Ovary (tissue), 9 donors: ENCODE results near the gene ITGAD. TPM values are rescaled to one million over a fixed set of nuclear protein-coding genes. Genes with fewer than 3 reads are reported as not detected.

Experiments used
- DNase-seq, 5 donors: peaks; one replicate each; pipeline ENCODE4 v3.0.0-alpha.2; 2019 to 2020
- H3K27ac ChIP-seq, 2 donors: fragments of 200-600 bp; one replicate each; pipeline versions ENCODE4 v1.5.1 to v1.8.0; 2019 to 2022
- H3K27me3 ChIP-seq: fragments of 200-600 bp; one replicate; pipeline ENCODE4 v1.8.0; 2022
- H3K36me3 ChIP-seq: fragments of 200-600 bp; sonication (generic); one replicate; pipeline ENCODE4 v1.5.1; 2019
- H3K4me1 ChIP-seq: one replicate; pipeline ENCODE4 v1.8.1; 2013; ENCODE audit warnings: mild to moderate bottlenecking, moderate library complexity; ENCODE audit not compliant: insufficient read depth
- H3K4me3 ChIP-seq: fragments of 200-600 bp; sonication (generic); one replicate; pipeline ENCODE4 v1.5.1; 2017
- H3K9me3 ChIP-seq, 2 donors: fragments of 200-600 bp in 1 of 2; sonication (generic) in 1 of 2; one replicate each; pipeline versions ENCODE4 v1.5.1 to v1.8.1; 2013 to 2019; ENCODE audit warnings: mild to moderate bottlenecking in 1 of 2, moderate library complexity in 1 of 2
- EP300 ChIP-seq: sonication (generic); formaldehyde crosslinking; IDR thresholded peaks from one replicate; pipeline ENCODE4 v1.6.1; 2017; ENCODE audit warnings: antibody characterized with exemption
- POLR2A ChIP-seq: fragments of 450-650 bp; IDR thresholded peaks from one replicate; pipeline ENCODE4 v1.6.1; 2017; ENCODE audit warnings: antibody characterized with exemption, mild to moderate bottlenecking, moderate library complexity
- WGBS, 3 donors: extraction: QIAGEN DNeasy Blood & Tissue Kit in 1 of 3; methylation state at CpG; one replicate each; pipeline versions ENCODE4 v1.1.5 to v1.1.7; 2013 to 2017; 5-methylcytosine and 5-hydroxymethylcytosine counted together
- intact Hi-C, 4 donors: fragments of 100-400 bp; cut with DNase I; formaldehyde crosslinking; loops; one replicate each; pipeline versions ENCODE4 v1.11.0 to v1.15.1; 2022 to 2023
- polyA plus RNA-seq, 2 donors: library from polyadenylated mRNA; stranded (reverse); fragments of 200-250 nt in 1 of 2; fragments of 350-450 nt in 1 of 2; fragmentation: Illumina TruSeq in 1 of 2; extraction: RNeasy Lipid Tissue Mini Kit (QIAGEN cat#74804) in 1 of 2; gene quantifications; one replicate each; pipeline ENCODE4 v1.2.3, GENCODE V29; 2013 to 2014
- total RNA-seq, 7 donors: library from RNA; depleted of rRNA in 2 of 7; stranded (reverse); fragments of >200 nt in 2 of 7; fragmentation: NEBNext Ultra II Directional in 3 of 7; extraction: Animal tissue kit (Norgen Biotek cat#: 25700) in 3 of 7; gene quantifications; one replicate each; pipeline versions ENCODE4 v1.1.0 to v1.2.4, GENCODE V29; 2016 to 2023
- TF ChIP-seq, protein P1 (sequence below), 3 donors: fragments of 450-650 bp in 2 of 3; fragments of 200-600 bp in 1 of 3; IDR thresholded peaks; one replicate each; pipeline versions ENCODE4 v1.5.1 to v1.8.0; 2016 to 2022; ENCODE audit warnings: antibody characterized with exemption in 3 of 3, mild to moderate bottlenecking in 1 of 3
- donor health status: DM: no; HTN: no; CAD: no; lungs with moderate emphysema.
- donor health status: DM: no; HTN: no; CAD: no.
- donor health status: Bipolar disorder and iron deficiency.
- donor health status: DM: yes; HTN: yes; CAD: no.
- donor health status: DM: no; HTN: no; CAD: no.
- donor health status: DM: yes; HTN: yes; CAD: no.

Gene ITGAD
- total and polyA plus RNA-seq, 9 donors, result 0.05 to 2.7 (median 0.13) TPM; not detected in 5

DNA sequence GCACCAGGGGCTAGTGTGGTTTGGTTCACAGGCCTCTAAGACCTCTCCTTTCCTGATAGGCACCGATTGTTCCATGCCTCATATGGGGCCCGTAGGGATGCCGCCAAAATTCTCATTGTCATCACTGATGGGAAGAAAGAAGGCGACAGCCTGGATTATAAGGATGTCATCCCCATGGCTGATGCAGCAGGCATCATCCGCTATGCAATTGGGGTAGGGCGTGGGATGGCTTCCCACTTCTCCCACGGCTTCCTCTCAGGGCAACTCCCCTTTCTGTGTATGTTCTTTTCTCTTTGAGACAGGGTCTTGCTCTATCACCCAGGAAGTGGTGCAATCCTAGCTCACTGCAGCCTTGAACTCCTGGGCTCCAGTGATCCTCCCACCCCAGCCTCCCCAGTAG is 32.9 kb upstream of the ITGAD start:
- H3K36me3 ChIP-seq, result no peaks in the 10 kb centered on the region
- H3K4me3 ChIP-seq, result no peak overlapping the region
- H3K27ac ChIP-seq, result no peak overlapping the region
- intact Hi-C loops, result no loop called here
- 73 to 79% (median 77%) methylated on average over 7 of the region's 7 CpGs for WGBS, 3 donors
- TF ChIP-seq POLR2A (no peak), EP300 (no peak)
- TF ChIP-seq, protein P1, sequence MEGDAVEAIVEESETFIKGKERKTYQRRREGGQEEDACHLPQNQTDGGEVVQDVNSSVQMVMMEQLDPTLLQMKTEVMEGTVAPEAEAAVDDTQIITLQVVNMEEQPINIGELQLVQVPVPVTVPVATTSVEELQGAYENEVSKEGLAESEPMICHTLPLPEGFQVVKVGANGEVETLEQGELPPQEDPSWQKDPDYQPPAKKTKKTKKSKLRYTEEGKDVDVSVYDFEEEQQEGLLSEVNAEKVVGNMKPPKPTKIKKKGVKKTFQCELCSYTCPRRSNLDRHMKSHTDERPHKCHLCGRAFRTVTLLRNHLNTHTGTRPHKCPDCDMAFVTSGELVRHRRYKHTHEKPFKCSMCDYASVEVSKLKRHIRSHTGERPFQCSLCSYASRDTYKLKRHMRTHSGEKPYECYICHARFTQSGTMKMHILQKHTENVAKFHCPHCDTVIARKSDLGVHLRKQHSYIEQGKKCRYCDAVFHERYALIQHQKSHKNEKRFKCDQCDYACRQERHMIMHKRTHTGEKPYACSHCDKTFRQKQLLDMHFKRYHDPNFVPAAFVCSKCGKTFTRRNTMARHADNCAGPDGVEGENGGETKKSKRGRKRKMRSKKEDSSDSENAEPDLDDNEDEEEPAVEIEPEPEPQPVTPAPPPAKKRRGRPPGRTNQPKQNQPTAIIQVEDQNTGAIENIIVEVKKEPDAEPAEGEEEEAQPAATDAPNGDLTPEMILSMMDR (IDR thresholded peaks at IDR 0.05), result no peak
- H3K9me3 ChIP-seq, result no peaks in the 10 kb centered on the region
- H3K27me3 ChIP-seq, result no peaks in the 10 kb centered on the region
- no peaks in the 10 kb centered on the region for H3K4me1 ChIP-seq
- DNase-seq, result no peak

DNA sequence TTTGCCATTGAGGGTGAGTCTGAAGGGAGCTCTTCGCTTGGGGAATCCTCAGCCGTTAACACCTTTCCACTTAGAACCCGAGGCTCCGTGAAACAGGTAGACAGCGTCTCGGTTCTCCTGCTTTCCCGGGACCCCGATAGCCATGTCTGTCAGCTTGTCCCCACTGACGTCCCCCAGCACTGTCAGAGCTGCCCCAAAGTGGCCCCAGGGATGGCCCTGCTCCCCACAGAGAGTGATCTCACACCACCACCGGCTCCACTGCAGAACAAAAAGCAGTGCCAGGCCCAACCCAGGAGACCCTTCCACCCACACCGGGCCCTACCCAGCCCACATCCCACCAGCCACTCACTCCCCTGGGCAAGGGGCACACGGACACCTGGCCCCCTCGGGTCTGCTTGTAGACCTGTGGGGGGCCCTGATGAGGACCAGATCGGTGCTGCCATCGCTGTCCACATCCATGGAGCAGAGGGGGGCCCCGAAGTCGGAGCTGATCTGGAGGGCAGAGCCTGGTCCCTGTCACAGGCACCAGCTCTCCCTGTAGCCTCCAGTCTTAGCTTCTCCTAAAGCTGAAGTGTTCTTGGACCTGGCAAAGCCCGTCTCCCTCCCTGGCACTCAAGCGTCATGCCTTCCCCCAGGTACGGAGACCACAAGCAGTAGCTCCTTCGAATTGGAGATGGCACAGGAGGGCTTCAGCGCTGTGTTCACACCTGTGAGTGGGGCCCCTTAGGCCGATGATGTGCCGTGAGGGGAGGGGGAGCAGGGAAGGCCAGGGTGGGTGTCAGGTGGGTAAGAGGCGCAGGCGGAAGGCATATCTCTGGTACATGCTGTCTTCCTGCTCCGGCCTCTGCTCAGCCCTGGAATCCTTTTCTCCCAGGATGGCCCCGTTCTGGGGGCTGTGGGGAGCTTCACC is 31.7 kb upstream of the ITGAD start:
- Histone ChIP-seq H3K27ac (no peak overlapping the region), H3K36me3 (no peaks in the 10 kb centered on the region), H3K27me3 (no peaks in the 10 kb centered on the region), H3K4me1 (no peaks in the 10 kb centered on the region), H3K9me3 (no peaks in the 10 kb centered on the region), H3K4me3 (no peak overlapping the region)
- TF ChIP-seq POLR2A (no peak), EP300 (no peak)
- TF ChIP-seq, protein P1 (IDR thresholded peaks at IDR 0.05), result no peak
- DNase-seq, result no peak
- 72 to 78% (median 76%) methylated on average over 28 of the region's 28 CpGs for WGBS, 3 donors
- intact Hi-C loops, result no loop called here

DNA sequence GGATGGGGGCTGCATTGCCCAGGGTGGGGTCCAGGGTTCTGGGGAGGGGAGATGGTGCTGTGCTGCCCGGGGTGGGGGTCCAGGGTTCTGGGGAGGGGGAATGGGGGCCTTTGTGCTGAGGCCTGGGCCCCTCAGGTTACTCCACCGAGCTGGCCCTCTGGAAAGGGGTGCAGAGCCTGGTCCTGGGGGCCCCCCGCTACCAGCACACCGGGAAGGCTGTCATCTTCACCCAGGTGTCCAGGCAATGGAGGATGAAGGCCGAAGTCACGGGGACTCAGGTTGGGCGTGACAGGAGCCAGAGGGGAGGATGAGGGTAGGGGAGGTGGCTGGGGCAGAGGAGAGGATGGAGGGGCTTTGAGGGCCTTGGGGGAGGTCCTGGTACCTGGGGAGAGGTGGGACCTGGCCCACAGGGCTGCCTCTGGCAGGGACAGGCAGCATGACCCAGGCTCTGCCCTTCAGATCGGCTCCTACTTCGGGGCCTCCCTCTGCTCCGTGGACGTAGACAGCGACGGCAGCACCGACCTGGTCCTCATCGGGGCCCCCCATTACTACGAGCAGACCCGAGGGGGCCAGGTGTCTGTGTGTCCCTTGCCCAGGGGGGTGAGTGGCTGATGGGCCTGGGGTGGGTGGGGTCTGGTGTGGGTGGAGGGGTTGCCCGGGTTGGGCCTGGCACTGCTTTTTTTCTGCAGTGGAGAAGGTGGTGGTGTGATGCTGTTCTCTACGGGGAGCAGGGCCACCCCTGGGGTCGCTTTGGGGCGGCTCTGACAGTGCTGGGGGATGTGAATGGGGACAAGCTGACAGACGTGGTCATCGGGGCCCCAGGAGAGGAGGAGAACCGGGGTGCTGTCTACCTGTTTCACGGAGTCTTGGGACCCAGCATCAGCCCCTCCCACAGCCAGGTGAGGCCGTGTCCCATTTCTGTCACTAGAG is 30.4 kb upstream of the ITGAD start:
- Histone ChIP-seq H3K27ac (no peak overlapping the region), H3K36me3 (no peaks in the 10 kb centered on the region), H3K4me1 (no peaks in the 10 kb centered on the region), H3K9me3 (no peaks in the 10 kb centered on the region), H3K4me3 (no peak overlapping the region), H3K27me3 (no peaks in the 10 kb centered on the region)
- intact Hi-C loops, result no loop called here
- TF ChIP-seq EP300, result no peak
- TF ChIP-seq POLR2A, result no peak
- TF ChIP-seq, protein P1 (IDR thresholded peaks at IDR 0.05), result no peak
- WGBS, 3 donors, result 75 to 85% (median 78%) methylated on average over 26 of the region's 26 CpGs
- no peak for DNase-seq

DNA sequence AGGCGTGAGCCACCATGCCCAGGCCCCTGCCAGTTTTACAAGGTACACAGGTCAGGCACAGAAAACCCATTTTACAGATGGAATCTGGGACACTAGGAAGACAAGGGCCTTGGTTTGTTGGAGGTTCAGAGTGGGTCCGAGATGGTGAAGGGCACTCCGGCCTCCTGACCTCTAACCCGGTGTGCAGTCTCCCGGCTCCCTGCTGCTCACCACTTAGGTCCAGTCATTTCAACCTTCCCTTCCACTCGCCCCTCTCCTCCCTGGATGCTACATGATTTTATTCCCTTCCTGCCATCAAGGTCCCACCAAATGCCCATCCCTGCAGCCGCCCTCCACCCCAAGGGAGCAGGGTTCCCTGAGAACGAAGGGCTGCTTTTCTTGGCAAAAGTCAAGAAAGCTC is 29.4 kb upstream of the ITGAD start:
- TF ChIP-seq, protein P1 (IDR thresholded peaks at IDR 0.05), result no peak
- TF ChIP-seq EP300, result no peak
- TF ChIP-seq POLR2A, result no peak
- no peaks in the 10 kb centered on the region for H3K9me3 ChIP-seq
- 79 to 88% (median 81%) methylated on average over 8 of the region's 8 CpGs for WGBS, 3 donors
- no peak for DNase-seq
- intact Hi-C loops, result no loop called here
- no peak overlapping the region for H3K4me3 ChIP-seq
- H3K36me3 ChIP-seq, result no peaks in the 10 kb centered on the region
- no peaks in the 10 kb centered on the region for H3K27me3 ChIP-seq
- no peak overlapping the region for H3K27ac ChIP-seq
- no peaks in the 10 kb centered on the region for H3K4me1 ChIP-seq
